Keratinocyte (primary cell): ENCODE measurements around the gene ARID3A. TPM values are rescaled to one million over a fixed set of nuclear protein-coding genes. Genes with fewer than 3 reads are reported as not detected.

Experiments
- DNase-seq: peaks from one replicate; pipeline ENCODE4 v3.0.0-alpha.2; 2011; ENCODE audit warnings: low read depth, missing footprints, low spot score
- FAIRE-seq: peaks from 2 replicates; lab custom pipeline; 2011; peaks lifted over from hg19 to GRCh38; lab: Jason Lieb, UNC
- H2AFZ ChIP-seq: 2 replicates; pipeline ENCODE4 v1.6.0; 2012; ENCODE audit warnings: low read length, control low read depth, inconsistent platforms; ENCODE audit not compliant: control insufficient read depth
- H3K27ac ChIP-seq: 2 replicates; pipeline ENCODE4 v1.5.1; 2011; ENCODE audit warnings: low read length; ENCODE audit not compliant: control insufficient read depth, insufficient read depth
- H3K27me3 ChIP-seq: 3 replicates; pipeline ENCODE4 v1.6.0; 2011; ENCODE audit warnings: low read length; ENCODE audit not compliant: control insufficient read depth, insufficient read depth; ENCODE audit errors: extremely low read depth
- H3K36me3 ChIP-seq, 2 experiments: 2 replicates in 1 of 2; 3 replicates in 1 of 2; pipeline ENCODE4 v1.5.1; 2011; ENCODE audit warnings: low read length in 2 of 2, mild to moderate bottlenecking in 1 of 2; ENCODE audit not compliant: control insufficient read depth in 2 of 2, insufficient read depth in 2 of 2; ENCODE audit errors: extremely low read depth in 1 of 2
- H3K4me1 ChIP-seq: 3 replicates; pipeline ENCODE4 v1.5.1; 2011; ENCODE audit warnings: low read length; ENCODE audit not compliant: control insufficient read depth, insufficient read depth; ENCODE audit errors: extremely low read depth
- H3K4me2 ChIP-seq: 3 replicates; pipeline ENCODE4 v1.6.0; 2011; ENCODE audit warnings: low read depth, low read length; ENCODE audit not compliant: control insufficient read depth, insufficient read depth; ENCODE audit errors: extremely low read depth
- H3K4me3 ChIP-seq, 3 experiments: fragments of 200-600 bp in 1 of 3; sonication (generic) in 1 of 3; 2 replicates in 2 of 3; 3 replicates in 1 of 3; pipeline ENCODE4 v1.5.1; 2011 to 2016; ENCODE audit warnings: low read length in 3 of 3, mild to moderate bottlenecking in 3 of 3, control low read depth in 2 of 3, inconsistent platforms in 1 of 3, low read depth in 1 of 3, mixed read lengths in 1 of 3, mixed run types in 1 of 3, moderate library complexity in 1 of 3; ENCODE audit not compliant: control insufficient read depth in 2 of 3, insufficient read depth in 2 of 3; ENCODE audit errors: extremely low read depth in 1 of 3
- H3K79me2 ChIP-seq: 2 replicates; pipeline ENCODE4 v1.6.0; 2012; ENCODE audit warnings: low read length; ENCODE audit not compliant: control insufficient read depth, insufficient read depth
- H3K9ac ChIP-seq: 3 replicates; pipeline ENCODE4 v1.6.0; 2011; ENCODE audit warnings: low read length; ENCODE audit not compliant: control insufficient read depth, insufficient read depth; ENCODE audit errors: extremely low read depth
- H3K9me1 ChIP-seq: 3 replicates; pipeline ENCODE4 v1.6.0; 2011; ENCODE audit warnings: low read length; ENCODE audit not compliant: control insufficient read depth, insufficient read depth; ENCODE audit errors: extremely low read depth
- H3K9me3 ChIP-seq: 2 replicates; pipeline ENCODE4 v1.5.1; 2012; ENCODE audit warnings: low read depth, low read length; ENCODE audit not compliant: control insufficient read depth
- H4K20me1 ChIP-seq: 3 replicates; pipeline ENCODE4 v1.6.0; 2011; ENCODE audit warnings: low read length; ENCODE audit not compliant: control insufficient read depth, insufficient read depth; ENCODE audit errors: extremely low read depth
- CTCF ChIP-seq, 3 experiments: IDR thresholded peaks in 1 of 3; conservative IDR thresholded peaks in 1 of 3; optimal IDR thresholded peaks in 1 of 3; 2 replicates in 2 of 3; 3 replicates in 1 of 3; pipeline versions ENCODE3 to v1.5.1; 2011; ENCODE audit warnings: low read length in 3 of 3, mild to moderate bottlenecking in 3 of 3, moderate library complexity in 2 of 3, control low read depth in 1 of 3, inconsistent platforms in 1 of 3; ENCODE audit not compliant: insufficient read depth in 2 of 3; ENCODE audit errors: extremely low read depth in 1 of 3
- EZH2 ChIP-seq: IDR thresholded peaks from one replicate; pipeline ENCODE4 v1.6.1; 2012; ENCODE audit warnings: inconsistent platforms, mild to moderate bottlenecking, low read length, moderate library complexity
- dilution Hi-C: fragments of 300-500 bp; cut with MboI; formaldehyde crosslinking; loops from one replicate; pipeline ENCODE4 v1.7.0; 2020; ENCODE audit warnings: low sequenced_read_pairs; ENCODE audit not compliant: extremely low pct_ligation_motif_present
- polyA plus RNA-seq, 5 experiments: library from polyadenylated mRNA; depleted of rRNA in 3 of 5; stranded (reverse) in 3 of 5; stranded (forward) in 1 of 5; unstranded in 1 of 5; fragments of >200 nt; gene quantifications; 1 replicate in 1 of 5; 2 replicates in 3 of 5; 3 replicates in 1 of 5; pipeline versions ENCODE4 v1.2.1 to v1.2.3, GENCODE V29; 2011 to 2012; ENCODE audit warnings: missing spikeins in 2 of 5, low read depth in 1 of 5, low replicate concordance in 1 of 5

The ARID3A gene
- polyA plus RNA-seq, 1 donor (not counting 4 experiments of a cell fraction or from before 2014, with no cell fraction given) = 2.6 TPM

DNA sequence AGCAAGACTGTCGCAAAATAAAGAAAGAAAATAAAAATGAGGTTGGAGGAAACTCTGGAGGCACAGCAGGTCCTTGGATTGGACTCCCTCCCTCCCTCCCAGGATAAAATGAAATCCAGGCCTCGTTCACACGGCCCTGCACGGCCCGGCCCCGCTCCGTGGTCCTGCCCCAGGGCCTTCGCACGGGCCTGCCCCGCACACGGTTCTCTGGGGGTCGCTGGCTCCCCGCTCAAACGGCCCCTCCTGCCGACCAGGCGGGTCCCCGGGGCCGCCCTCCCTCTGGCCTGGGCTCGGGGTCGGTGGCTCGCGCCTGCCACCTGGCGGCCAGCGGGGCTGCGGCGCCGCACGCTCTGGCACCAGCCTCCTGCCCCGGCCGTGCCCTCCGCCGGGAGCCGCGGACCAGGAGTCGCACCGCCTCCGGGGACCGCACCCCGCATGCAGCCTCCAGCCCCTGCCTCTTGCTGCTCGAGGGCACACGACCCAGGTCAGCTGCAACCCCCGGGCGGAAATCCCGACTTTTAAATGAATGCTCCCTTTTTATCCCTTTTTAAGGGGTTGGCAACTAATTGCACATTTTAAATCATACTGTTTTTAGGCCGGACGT is 56.8 kb downstream of the ARID3A start:
- FAIRE-seq (no peak), DNase-seq (no peak)
- Histone ChIP-seq H3K27ac (no peak overlapping the region), H2AFZ (peak overlapping the region; percentile 42), H3K9me1 (no peaks in the 10 kb centered on the region), H3K79me2 (peaks cover 14% of the 10 kb centered on the region), H3K9ac (no peak overlapping the region), H3K4me3 (peak overlapping the region in 2 of 3 experiments; percentile 2 to 16), H3K4me2 (peak overlapping the region; percentile 46), H3K36me3 (peaks cover 4 to 5% of the 10 kb centered on the region in 2 experiments), H3K27me3 (peaks cover 7% of the 10 kb centered on the region), H3K4me1 (peaks cover 15% of the 10 kb centered on the region), H4K20me1 (no peaks in the 10 kb centered on the region), H3K9me3 (no peaks in the 10 kb centered on the region)
- dilution Hi-C loops = no loop called here
- TF ChIP-seq EZH2 (no peak), CTCF (optimal IDR thresholded peaks at IDR 0.05 in 1 of 3, IDR thresholded peaks at IDR 0.05 in 1 of 3, conservative IDR thresholded peaks at IDR 0.05 in 1 of 3; ENCODE audit: extremely low read depth in 1 of 3, insufficient read depth in 2 of 3, low read length in 3 of 3) (peak in 2 of 3 experiments; percentile 66 to 96)

DNA sequence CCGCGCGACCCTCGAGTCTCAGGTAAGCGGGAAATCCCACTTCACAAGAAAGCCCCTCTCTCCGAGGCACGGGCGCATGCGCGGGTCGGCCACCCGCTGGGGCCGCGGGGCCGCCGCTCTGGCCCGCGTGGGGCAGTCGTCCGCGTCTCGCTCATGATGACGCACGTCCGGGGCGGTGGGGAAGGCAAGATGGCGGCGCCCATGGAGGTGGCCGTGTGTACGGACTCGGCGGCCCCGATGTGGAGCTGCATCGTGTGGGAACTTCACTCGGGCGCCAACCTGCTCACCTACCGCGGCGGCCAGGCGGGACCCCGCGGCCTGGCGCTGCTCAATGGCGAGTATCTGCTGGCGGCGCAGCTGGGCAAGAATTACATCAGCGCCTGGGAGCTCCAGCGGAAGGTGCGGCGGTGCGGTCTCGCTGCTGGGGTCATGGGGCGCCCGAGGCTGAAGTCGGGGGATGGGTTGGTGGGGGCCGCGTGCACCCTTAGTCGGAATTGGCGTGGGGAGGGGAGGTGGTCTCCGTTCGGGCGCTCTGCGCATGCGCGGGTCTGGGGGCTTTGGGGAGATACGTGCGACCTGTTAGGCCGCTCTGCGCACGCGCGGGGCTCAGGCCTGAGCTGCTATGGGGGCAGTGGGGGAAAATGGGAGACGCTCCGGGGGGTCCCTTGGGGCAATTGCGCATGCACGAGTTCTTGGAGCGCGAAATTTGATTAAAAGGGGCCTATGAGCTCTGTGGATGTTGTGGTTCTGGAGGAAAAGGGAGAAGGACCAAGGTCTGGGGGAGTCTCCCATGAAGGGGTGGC is 58.5 kb downstream of the ARID3A start, which contains the start of gene WDR18:
WDR18 (plus strand) TSS at position 181 of the 803 bp plus-strand sequence; CDS start at position 190, 9 bp downstream.
- Histone ChIP-seq H3K79me2 (peaks cover 14% of the 10 kb centered on the region), H3K9me3 (no peaks in the 10 kb centered on the region), H4K20me1 (no peaks in the 10 kb centered on the region), H3K4me3 (peak within 1 kb of the TSS; percentile 87 to 98 (median 93)), H3K36me3 (peaks cover 4 to 9% of the 10 kb centered on the region in 2 experiments), H3K27ac (peak within 1 kb of the TSS; percentile 90), H3K9me1 (no peaks in the 10 kb centered on the region), H3K27me3 (peaks cover 7% of the 10 kb centered on the region), H3K9ac (peak within 1 kb of the TSS; percentile 96), H2AFZ (peak within 1 kb of the TSS; percentile 96), H3K4me2 (peak within 1 kb of the TSS; percentile 92), H3K4me1 (peaks cover 15% of the 10 kb centered on the region)
- DNase-seq (peak; percentile 45), FAIRE-seq (no peak)
- no peak for TF ChIP-seq EZH2
- peak in 1 of 3 experiments; percentile 30 for TF ChIP-seq CTCF (optimal IDR thresholded peaks at IDR 0.05 in 1 of 3, IDR thresholded peaks at IDR 0.05 in 1 of 3, conservative IDR thresholded peaks at IDR 0.05 in 1 of 3; ENCODE audit: extremely low read depth in 1 of 3, insufficient read depth in 2 of 3, low read length in 3 of 3)
- dilution Hi-C loops = no loop called here
